Measurements from ENCODE around the gene CEBPB. TPM values are rescaled to one million over a fixed set of nuclear protein-coding genes. Genes with fewer than 3 reads are reported as not detected.

The CEBPB gene
- total and polyA plus RNA-seq, 4 donors = 19.7 to 61.8 (median 29.2) TPM

GRCh38 chr20:50199703-50200102 is 9.1 kb downstream of the CEBPB start:
- Histone ChIP-seq H3K27me3 (ENCODE audit: control insufficient read depth in 4 of 4, insufficient read depth in 4 of 4, low read length in 3 of 4) (no peaks in the 10 kb centered on the region), H3K27ac (ENCODE audit: low read depth in 1 of 2, low read length in 2 of 2) (no peak overlapping the region), H3K4me1 (ENCODE audit: control insufficient read depth in 4 of 4, insufficient read depth in 4 of 4, low read length in 3 of 4) (peaks cover 0 to 5% (median 0%) of the 10 kb centered on the region in 4 donors), H3K4me3 (ENCODE audit: low read depth in 1 of 3, low read length in 3 of 3) (no peak overlapping the region), H3K9ac (ENCODE audit: low read depth in 1 of 2, low read length in 2 of 2) (no peak overlapping the region), H3K36me3 (ENCODE audit: control insufficient read depth in 4 of 4, insufficient read depth in 3 of 4, low read depth in 1 of 4, low read length in 3 of 4) (no peaks in the 10 kb centered on the region), H3K9me3 (ENCODE audit: control insufficient read depth in 4 of 4, low read length in 3 of 4) (no peaks in the 10 kb centered on the region)
- TF ChIP-seq, protein P1, sequence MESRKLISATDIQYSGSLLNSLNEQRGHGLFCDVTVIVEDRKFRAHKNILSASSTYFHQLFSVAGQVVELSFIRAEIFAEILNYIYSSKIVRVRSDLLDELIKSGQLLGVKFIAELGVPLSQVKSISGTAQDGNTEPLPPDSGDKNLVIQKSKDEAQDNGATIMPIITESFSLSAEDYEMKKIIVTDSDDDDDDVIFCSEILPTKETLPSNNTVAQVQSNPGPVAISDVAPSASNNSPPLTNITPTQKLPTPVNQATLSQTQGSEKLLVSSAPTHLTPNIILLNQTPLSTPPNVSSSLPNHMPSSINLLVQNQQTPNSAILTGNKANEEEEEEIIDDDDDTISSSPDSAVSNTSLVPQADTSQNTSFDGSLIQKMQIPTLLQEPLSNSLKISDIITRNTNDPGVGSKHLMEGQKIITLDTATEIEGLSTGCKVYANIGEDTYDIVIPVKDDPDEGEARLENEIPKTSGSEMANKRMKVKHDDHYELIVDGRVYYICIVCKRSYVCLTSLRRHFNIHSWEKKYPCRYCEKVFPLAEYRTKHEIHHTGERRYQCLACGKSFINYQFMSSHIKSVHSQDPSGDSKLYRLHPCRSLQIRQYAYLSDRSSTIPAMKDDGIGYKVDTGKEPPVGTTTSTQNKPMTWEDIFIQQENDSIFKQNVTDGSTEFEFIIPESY (IDR thresholded peaks at IDR 0.05) = no peak
- TF ChIP-seq SP1 (IDR thresholded peaks at IDR 0.05) = no peak
- TF ChIP-seq JUND (IDR thresholded peaks at IDR 0.05) = no peak
- TF ChIP-seq, protein P2, sequence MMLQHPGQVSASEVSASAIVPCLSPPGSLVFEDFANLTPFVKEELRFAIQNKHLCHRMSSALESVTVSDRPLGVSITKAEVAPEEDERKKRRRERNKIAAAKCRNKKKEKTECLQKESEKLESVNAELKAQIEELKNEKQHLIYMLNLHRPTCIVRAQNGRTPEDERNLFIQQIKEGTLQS (IDR thresholded peaks at IDR 0.05) = no peak
- no peak for TF ChIP-seq HNF4G (IDR thresholded peaks at IDR 0.05)
- no peak for TF ChIP-seq YY1 (IDR thresholded peaks at IDR 0.05)
- no peak for TF ChIP-seq TAF1 (conservative IDR thresholded peaks at IDR 0.05)
- TF ChIP-seq RXRA (IDR thresholded peaks at IDR 0.05) = no peak
- TF ChIP-seq CTCF (IDR thresholded peaks at IDR 0.05; ENCODE audit: low read depth, low read length, missing input control) = no peak
- TF ChIP-seq NR2F2 (IDR thresholded peaks at IDR 0.05) = no peak
- TF ChIP-seq EGR1 (IDR thresholded peaks at IDR 0.05; ENCODE audit: low read depth in 2 of 2) = no peak
- TF ChIP-seq RAD21 (IDR thresholded peaks at IDR 0.05) = no peak
- no peak for TF ChIP-seq FOXA1 (IDR thresholded peaks at IDR 0.05)
- TF ChIP-seq MAX (IDR thresholded peaks at IDR 0.05) = no peak
- TF ChIP-seq GABPA (IDR thresholded peaks at IDR 0.05 in 1 of 2, conservative IDR thresholded peaks at IDR 0.05 in 1 of 2) = no peak
- TF ChIP-seq FOXA2 (IDR thresholded peaks at IDR 0.05) = no peak
- TF ChIP-seq, protein P3, sequence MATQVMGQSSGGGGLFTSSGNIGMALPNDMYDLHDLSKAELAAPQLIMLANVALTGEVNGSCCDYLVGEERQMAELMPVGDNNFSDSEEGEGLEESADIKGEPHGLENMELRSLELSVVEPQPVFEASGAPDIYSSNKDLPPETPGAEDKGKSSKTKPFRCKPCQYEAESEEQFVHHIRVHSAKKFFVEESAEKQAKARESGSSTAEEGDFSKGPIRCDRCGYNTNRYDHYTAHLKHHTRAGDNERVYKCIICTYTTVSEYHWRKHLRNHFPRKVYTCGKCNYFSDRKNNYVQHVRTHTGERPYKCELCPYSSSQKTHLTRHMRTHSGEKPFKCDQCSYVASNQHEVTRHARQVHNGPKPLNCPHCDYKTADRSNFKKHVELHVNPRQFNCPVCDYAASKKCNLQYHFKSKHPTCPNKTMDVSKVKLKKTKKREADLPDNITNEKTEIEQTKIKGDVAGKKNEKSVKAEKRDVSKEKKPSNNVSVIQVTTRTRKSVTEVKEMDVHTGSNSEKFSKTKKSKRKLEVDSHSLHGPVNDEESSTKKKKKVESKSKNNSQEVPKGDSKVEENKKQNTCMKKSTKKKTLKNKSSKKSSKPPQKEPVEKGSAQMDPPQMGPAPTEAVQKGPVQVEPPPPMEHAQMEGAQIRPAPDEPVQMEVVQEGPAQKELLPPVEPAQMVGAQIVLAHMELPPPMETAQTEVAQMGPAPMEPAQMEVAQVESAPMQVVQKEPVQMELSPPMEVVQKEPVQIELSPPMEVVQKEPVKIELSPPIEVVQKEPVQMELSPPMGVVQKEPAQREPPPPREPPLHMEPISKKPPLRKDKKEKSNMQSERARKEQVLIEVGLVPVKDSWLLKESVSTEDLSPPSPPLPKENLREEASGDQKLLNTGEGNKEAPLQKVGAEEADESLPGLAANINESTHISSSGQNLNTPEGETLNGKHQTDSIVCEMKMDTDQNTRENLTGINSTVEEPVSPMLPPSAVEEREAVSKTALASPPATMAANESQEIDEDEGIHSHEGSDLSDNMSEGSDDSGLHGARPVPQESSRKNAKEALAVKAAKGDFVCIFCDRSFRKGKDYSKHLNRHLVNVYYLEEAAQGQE (IDR thresholded peaks at IDR 0.05) = no peak
- no peak for TF ChIP-seq HNF4A (conservative IDR thresholded peaks at IDR 0.05)
- no peak for DNase-seq (ENCODE audit: low spot score)
- 86% methylated on average over 4 of the region's 4 CpGs for WGBS

All from liver (tissue), 9 donors.